DMS53 (cell line): ENCODE data around the gene NOP56.
"Not testable (repeated sequence)": the region's sequence is repeated elsewhere in the genome, so short reads cannot be mapped to it uniquely, and the experiment has no call there.

Source experiments
- DNase-seq: peaks from one replicate; lab custom pipeline; 2025; lab: John Stamatoyannopoulos, UW

Gene NOP56

DNA sequence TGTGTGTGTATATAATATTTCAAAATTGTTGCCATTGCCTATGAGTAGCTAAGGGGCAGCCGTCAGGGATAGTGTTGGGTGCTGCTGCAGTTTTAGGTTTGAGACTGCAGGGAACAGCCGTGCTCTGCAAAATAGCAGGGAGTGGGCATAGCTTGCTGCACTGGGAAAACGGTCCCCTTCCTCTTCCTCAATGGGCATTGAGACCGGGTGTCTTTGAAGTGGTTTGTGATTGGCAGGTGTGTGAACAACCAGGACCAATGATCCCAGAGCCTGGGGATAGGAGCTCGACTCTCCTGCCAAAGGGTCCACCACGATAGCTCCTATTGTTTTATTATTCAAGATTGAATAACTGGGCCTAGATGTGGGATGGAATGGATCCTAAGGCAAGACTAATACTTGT is 35.1 kb downstream of the NOP56 start:
- peak; percentile 39 for DNase-seq

DNA sequence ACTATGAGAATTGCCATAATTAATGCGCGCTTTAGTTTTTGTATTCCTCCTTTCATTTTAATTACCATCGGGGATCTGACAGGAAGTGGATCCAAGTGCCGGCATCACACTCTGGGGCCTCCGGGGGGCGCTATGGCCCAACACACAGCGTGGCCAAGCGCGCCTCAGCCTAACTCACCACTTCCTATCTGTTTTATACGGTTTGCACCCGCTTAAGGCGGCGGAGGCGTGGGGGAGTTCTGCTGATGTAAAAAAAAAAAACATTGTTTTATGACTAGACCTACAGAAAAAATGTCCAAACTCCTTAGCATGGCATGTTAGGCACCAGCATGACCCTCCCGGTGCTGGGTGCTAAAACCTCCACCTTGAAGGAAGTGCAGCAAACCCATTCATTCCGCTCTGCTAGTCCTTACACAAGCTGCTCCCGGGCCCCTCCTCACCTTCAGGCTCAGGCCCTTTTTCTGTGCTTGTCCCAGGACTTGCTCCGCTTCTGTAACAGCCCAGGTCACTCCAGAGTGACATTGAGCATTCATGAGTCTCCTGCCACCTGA is 35.7 kb downstream of the NOP56 start:
- DNase-seq, result peak; percentile 90

DNA sequence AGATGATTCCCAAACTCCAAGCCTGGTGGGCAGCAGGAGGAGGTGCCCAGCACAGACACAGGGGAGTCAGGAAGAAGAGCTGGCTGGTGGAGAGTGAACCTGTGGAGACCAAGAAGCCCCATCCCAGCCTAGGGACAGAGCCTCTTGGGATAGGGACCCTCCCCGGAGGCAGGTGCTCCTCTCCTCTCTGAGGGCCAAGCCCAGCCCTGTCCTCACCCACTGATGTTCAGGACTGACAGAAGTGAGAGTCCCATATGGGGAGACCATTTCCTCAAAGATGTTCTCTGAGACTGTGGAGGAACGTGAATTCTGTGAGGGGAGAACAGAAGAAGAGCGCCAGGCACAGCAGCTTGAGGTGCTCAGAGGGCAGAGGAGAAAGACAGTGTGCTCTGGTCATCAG is 37.8 kb downstream of the NOP56 start:
- no peak for DNase-seq

DNA sequence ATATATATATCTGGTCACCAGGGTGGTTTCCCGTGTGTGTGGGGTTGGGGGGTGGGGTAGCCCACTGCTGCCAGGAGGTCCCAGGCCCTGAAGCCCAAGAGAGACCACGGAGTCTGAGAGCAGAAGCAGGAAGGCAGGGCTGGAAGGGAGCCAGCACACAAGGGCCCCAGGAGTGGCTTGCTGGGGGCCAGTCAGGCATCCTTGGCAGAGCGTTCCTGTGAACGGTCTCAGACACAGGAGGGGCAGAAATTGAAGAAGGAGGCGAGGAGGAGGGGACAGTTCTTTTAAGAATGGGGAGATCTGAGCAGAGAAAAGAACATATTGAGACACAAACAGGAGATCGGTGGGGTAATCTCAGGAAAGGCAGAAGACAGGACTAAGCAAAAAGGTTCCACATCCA is 38.3 kb downstream of the NOP56 start:
- DNase-seq, result no peak

DNA sequence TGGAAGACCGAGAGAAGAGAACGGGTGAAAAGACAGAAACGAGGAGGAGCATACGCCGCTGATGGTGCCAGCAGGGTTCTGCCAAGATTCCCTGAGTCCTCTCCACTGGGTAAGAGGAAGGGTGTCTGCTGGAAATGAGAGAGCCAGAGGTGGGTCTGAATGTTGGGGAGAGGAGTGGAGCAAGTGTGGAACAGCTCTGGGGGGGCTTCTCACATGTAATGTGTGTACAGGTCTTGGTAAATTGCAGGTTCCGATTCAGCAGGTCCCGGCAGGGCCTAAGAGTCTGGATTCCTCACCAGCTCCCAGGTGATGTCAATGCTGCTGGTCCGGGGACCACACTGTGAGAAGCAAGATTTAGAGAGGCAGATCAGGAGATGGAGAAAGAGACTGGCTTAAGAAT is 38.7 kb downstream of the NOP56 start:
- DNase-seq, result no peak

DNA sequence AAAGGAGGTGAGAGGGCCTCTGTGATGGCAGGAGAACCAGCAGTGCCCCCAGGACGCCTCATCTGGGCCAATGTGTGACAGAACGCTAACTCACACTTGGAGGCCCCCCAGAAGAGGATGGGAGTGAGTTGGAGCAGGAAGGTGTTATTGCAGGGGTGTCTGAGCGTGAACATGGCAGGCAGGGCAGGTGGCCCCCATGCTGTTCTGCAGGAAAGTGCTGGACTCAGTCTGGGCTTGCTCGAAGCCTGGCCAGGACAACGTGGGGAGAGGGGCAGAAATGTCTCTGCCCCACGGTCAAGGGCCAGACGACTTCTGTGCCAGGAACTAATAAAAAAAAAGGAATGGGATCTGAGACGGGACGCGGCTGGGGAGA is 39.2 kb downstream of the NOP56 start:
- DNase-seq, result no peak

DNA sequence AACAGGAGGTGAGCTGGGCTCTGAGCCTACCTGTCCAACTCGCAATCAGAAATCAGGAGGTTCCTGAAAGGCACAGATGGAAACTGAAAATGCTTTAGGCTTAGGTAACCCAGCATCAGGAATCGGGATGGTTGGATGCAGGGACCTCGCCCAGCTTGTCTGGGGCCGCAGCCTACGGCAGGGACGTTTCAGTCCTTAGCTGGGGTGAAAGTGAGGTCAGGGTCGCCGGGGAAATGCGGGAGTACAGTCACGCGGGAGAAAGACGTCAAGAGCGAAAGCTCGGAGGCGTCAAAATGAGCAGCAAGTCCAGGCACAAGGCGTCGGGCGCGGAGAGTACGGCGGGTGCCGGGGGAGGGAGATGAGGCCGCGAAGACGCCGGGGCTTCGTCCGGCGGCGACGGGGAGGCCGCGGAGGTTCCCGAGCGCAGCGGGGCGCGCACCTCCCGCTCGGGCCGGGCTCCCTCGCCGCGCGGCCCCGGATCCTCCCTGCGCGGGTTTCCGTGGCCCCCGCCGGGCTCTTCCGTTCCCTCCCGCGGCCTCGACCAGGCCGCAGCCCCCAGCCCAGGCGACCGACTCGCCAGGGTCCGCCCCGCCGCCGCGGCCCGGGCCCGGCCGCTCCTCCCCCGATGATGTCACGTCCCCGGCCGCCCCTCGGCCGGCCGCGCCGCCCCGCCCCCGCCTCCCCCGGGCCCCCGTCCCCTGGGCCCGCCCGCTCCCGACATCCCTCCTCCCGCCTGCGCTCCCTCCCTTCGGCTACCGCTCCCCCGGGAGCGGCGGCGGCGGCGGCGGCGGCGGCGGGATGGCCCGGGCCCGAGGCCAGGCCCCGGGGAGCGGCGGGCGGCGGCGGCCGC is 39.8 kb downstream of the NOP56 start, which contains the start of gene EBF4:
EBF4 (plus strand) TSS at position 745 of the 850 bp plus-strand sequence. CDS start 866 bp downstream, outside the sequence.
- peak; percentile 77 for DNase-seq

DNA sequence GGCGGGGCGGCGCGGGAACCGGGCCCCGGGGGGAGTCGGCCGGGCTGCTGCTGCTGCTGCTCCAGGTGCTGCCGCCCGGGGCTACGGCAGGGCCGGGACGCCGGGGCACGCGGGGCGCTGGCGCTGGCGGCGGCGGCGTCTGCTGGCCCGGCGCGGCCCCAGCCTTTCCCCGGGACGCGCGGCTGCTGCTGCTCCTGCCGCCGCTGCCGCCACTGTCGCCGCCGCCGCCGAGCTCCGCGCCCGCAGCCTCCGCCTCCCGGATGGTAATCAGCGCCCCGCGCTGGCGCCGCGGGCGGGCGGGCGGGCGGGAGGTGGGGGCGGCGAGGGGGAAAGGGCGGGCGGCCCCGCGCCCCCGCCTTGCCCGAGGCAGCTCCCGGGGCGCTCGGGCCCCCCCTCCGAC is 40.5 kb downstream of the NOP56 start:
- DNase-seq, result peak; percentile 63

DNA sequence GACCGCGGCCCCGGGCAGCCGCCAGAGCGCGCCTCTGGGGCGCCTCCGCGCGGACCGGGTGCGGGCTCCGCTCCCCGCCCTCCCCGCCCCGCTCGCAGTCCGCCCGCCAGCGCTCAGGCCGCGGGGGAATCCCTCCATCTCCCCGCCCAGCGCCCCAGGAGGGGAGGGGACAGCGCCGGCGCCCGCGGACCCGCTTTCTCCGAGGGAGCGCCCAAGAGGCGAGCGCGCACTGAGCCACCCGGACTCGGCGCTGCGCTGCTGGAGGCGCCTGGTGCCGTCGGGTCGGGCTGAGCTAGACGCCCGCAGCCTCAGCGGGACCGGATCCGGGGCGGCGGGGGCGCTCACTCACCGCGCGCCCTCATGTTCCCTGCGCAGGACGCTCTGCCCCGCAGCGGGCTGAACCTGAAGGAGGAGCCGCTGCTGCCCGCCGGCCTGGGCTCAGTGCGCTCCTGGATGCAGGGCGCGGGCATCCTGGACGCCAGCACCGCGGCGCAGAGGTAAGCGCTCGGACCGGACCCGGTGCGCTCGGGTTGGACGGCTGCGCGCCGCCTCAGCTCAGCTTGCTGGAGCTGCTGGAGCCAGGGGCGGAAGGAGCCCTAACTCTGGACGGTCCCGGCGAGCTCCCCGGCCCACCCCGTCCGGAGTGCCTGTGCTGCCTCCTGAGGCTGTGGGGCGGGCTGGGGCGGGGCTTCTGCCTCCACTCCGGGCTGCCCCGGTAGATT is 41.0 kb downstream of the NOP56 start:
- DNase-seq, result peak; percentile 74

DNA sequence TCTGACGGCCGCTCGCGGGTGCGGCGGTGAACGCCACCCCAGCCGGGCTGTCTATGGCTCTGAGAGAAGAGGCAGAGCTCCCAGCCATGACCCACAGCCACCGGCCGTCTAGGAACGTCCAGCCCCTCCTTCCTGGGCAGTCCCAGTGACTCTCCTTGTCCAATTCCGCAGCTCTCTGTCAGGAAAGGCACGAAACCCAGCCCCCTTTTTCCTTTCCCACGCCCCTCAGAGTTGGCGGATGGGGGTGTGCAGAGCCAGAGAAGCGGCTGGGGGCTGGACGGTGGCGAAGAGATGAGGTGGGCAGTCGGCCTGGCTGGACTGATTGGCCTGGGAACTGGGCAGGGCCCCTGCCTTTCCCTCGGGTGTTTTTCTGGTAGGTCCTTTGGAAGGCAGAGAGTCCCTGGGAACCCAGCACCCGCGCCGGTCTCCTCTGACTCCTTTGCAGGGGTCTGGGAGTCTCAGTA is 41.6 kb downstream of the NOP56 start:
- DNase-seq, result no peak

DNA sequence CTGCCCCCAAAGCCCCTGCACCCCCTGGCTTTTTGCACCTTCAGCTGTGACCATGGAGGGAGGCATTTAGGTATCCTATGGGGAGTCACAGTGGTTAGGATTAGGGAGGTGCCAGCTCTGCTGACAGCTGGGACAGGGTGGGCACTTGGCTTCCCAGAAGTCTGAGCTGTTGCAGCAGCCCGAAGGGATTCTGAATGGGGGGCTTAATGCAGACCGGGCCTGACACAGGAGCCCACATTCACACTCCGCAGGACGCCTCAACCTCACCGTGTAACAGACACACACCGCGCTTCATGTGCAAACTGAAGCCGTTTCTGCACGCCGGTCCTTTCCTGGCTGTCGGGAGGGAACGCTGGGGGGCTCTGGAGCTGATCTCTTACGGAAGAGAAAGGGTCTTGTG is 42.1 kb downstream of the NOP56 start:
- DNase-seq, result no peak

DNA sequence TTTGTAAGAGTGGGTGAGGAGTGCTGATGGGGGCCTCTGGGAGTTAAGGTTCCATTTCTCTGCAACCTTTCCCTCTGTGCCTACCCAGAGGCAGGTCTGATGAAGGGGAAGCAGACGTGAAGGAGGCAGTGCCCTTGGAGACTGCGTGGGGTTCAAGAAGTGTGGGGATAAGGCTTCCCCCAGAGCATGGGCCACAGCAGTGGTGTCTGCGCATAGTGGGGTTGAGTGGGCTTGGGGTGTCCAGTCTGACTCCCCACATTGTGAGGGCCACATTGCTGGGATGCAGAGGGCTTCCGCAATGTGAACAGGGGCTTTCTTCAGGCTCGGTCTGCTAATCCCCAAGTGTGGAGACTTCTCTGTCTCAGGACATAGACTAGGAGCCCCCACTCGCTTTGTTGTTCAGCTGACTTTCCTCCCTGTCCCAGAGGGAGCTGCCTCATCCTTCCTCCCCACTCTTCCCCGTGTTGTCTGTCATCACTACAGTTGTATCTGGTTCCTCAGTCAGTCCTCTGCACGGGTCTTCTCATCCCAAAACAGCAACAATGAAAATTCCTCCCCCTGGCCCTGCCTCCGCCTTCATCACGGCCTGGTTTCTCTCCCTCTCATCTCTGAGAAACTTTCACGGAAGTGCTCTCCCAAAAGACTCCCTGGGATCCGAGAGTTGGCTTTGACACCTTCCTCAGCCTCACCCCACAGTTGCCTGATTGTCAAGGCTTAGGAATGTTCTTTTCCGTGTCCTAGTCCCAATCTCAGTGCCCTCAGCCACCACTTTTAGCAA is 43.0 kb downstream of the NOP56 start:
- DNase-seq, result no peak

DNA sequence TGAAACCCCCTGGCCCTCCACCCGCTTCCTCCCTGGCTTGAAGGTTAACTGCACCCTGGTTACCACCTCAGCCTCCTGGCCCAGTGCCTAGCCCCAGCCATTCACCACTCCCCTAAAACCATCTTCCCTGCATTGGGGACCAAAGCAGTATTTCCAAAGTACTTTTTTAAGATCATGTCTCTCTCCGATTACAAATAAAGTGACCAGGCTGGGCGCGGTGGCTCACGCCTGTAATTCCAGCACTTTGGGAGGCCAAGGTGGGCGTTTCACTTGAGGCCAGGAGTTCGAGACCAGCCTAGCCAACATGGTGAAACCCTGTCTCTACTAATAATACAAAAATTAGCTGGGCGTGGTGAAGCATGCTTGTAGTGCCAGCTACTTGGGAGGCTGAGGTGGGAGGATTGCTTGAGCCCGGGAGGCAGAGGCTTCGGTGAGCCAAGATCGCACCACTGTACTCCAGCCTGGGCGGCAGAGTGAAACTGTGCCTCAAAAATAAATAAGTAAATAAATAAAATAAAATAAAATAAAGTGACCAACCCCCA is 43.6 kb downstream of the NOP56 start:
- not testable (repeated sequence) for DNase-seq

DNA sequence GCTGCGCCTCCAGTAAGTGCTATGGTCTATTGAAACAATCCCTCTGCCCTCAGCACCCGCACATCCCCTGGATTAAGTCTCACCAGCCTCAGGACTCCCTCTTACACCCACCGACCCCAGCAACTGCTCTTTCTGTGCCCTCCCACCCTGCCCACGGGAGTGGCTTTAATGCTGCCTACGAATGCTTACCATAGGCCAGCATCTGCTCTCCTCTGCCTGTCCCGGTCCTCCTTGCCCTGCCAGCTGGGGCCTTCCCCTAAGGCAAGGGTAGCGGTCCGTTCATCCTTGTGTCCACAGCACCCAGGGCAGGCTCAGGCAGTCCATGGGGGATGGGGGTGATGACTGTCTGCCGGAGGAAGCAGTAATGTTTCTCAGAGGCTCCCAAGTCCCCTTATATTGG is 44.2 kb downstream of the NOP56 start:
- no peak for DNase-seq

DNA sequence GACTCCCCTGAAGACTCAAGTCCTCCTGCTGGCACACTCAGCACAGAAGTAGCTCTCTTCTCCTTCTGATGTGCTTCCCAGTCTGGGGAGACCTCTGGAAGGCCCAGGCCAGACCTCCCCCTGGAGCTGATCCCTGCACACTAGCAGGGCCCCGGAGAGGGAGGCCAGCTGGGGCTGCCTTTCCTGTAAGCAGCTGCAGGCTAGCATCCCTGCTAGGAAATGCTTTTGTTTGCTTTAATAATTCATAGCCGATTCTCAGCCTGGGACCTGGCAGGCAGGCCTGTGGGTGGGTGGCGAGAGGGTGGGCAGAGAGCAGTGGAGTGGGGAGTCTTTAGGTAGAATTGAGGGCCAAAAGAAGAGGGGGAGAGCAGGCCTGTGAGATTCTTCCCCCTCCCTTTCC is 45.3 kb downstream of the NOP56 start:
- peak; percentile 23 for DNase-seq

DNA sequence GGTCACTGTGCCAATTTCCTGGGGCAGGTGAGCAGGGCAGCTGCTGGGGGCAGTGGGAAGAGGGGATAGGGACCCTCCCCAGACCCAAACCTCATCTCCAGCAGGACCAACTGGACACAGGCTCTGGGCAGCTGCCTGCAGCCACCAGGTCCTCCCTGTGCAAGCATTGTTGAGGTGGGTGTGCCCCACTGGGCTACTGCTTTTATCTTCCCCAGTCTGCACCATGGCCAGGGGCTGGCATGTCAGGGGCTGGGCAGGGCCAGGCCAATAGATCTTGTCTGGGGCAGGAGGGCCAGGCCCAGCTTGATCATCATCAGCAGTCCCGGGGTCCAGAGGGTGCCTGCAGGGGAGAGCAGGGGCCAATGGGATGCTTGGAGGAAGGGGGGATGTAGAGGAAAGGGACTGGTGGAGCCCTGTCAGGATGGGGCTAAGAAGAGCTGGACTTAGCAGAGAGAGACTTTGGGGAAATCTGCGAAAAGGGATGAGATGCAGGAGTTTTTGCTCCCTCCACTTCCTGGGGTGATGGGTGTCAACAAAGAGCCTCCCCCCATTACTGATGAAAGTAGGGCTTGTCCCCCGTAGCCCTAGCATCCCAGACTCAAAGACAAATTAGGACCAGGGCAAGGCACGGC is 45.9 kb downstream of the NOP56 start:
- DNase-seq, result no peak

DNA sequence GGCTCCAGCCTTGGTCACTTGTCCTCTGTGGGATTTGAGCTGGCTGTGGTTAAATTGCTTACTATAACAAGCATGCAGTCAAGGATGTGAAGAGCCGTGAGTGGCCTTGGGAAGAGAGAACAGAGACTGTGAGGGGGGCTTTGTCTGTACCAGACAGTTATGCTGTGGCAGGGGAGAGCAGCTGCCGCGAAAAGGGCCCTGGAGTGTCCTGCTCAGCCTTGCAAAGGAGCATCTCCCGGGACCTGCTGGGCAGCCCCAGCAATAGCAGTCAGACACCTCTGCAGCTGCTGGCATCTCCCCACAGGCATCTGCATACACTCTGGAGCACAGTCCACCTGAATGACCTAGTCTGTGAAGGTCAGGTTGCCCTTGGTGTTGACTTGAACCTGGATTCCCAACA is 46.5 kb downstream of the NOP56 start:
- DNase-seq, result no peak

DNA sequence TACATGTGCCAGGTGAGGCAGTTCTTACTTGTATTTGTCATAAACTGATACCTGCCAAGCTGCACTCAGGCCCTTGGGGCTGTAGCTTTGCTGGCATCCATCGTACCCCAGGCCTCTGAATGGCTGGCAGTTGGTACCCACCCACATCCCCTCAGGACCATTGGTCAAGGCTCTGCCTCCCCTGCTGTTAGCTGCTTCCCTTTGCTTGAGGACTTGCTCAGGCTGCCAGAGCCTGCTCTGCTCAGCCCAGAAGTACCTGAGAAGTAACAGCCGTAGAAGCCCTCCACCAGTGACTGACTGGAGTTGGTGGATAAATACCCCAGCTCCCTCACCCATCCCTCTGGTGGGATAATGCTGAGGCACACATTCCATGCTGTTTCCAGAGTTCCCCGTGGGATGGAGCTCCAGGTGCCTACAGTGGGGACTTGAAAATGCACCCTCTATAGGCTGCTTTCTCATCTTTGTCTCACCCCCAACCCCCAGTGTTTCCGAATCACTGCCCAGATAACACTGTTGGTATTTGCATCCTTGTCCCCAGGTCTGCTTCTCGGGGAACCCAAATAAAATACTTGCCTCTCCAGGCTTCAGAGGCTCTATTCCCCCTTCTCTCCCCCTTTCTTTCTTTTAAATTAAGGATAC is 47.5 kb downstream of the NOP56 start:
- no peak for DNase-seq

DNA sequence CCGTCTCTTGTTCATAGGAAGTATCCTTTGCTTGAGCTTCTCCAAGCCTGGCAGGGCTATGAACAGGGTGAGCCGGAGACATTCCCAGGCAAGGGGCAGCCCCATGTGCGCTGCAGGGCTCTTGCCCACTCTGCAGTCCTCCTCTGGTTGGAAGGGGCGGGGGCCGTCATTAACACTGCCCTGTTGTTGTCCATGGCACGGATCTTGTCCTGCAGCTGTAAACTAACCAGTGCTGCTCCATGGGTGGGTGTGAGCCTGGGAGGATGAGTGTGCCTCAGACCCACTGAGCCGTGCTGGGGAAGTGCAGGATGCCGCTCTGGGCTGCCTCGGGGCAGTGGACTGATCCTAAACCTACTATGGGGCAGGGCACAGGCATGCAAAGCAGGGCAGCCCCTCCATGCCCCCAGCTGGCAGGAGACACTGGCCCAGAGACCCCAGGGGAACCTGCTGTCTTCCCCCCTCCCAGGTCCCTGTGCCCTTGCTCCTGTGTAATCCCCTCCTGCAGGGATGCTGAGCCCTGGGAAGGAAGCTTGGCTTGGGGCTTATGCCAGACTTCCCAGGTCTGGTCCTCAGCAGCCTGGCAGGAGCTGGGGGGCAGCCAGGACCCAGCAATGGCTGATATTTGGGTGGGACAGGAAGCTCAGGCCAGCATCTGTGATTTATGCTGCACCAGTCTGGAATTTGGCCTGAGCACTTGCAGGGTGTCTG is 48.6 kb downstream of the NOP56 start:
- DNase-seq, result no peak

DNA sequence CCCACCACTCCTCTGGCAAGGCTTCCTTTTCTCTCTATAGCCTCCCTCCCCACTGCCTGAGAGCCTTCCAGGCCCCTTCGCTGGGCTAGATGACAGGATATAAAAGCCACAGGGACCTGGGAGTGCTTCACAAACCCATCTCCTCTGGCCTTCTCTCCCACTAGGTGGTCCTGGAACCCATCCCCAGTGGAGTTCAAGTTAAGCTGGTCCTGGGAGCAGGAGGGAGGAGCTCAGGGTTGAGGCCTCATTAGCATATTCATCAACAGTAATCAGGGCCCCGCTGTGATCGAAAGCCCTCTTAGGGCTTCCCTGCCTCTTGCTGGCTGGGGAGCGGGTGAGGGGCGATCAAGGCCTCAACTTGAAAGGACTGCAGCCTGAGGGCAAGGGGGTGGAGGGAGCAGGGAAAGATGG is 49.2 kb downstream of the NOP56 start:
- DNase-seq, result no peak
